Spleen (tissue), 11 donors: ENCODE results near the gene MACROH2A1. TPM values are rescaled to one million over a fixed set of nuclear protein-coding genes. Genes with fewer than 3 reads are reported as not detected.
A peak's percentile ranks its signal among the peaks of the same experiment; 100 is the strongest.

Experiments
- DNase-seq: peaks from one replicate; pipeline ENCODE4 v3.0.0-alpha.2; 2020
- H3K27ac ChIP-seq, 8 donors: fragments of 200-600 bp; sonication (generic) in 7 of 8; 1 replicate in 4 of 8; 2 replicates in 4 of 8; pipeline versions ENCODE4 v1.5.0 to v1.8.0; 2016 to 2021; ENCODE audit warnings: inconsistent platforms in 4 of 8, mild to moderate bottlenecking in 4 of 8, moderate library complexity in 1 of 8
- H3K27me3 ChIP-seq, 7 donors: fragments of 200-600 bp; sonication (generic) in 6 of 7; replicated peaks in 1 of 7; 1 replicate in 4 of 7; 2 replicates in 3 of 7; pipeline versions ENCODE4 v1.5.0 to v1.8.0; 2016 to 2021; ENCODE audit warnings: inconsistent platforms in 3 of 7, mild to moderate bottlenecking in 1 of 7
- H3K36me3 ChIP-seq, 6 donors: fragments of 200-600 bp; sonication (generic) in 5 of 6; 1 replicate in 4 of 6; 2 replicates in 2 of 6; pipeline versions ENCODE4 v1.5.0 to v1.8.0; 2016 to 2021; ENCODE audit warnings: inconsistent platforms in 2 of 6
- H3K4me1 ChIP-seq, 6 donors: fragments of 200-600 bp; sonication (generic) in 5 of 6; 1 replicate in 3 of 6; 2 replicates in 3 of 6; pipeline versions ENCODE4 v1.5.0 to v1.8.0; 2016 to 2021; ENCODE audit warnings: inconsistent platforms in 3 of 6
- H3K4me3 ChIP-seq, 8 donors: fragments of 200-600 bp; sonication (generic) in 7 of 8; 1 replicate in 4 of 8; 2 replicates in 4 of 8; pipeline versions ENCODE4 v1.5.0 to v1.8.0; 2016 to 2021; ENCODE audit warnings: inconsistent platforms in 4 of 8, mild to moderate bottlenecking in 4 of 8, moderate library complexity in 2 of 8
- H3K9me3 ChIP-seq, 8 donors: fragments of 200-600 bp; sonication (generic) in 7 of 8; 1 replicate in 4 of 8; 2 replicates in 4 of 8; pipeline versions ENCODE4 v1.5.0 to v1.8.0; 2016 to 2021; ENCODE audit warnings: inconsistent platforms in 4 of 8
- CTCF ChIP-seq, 11 experiments: fragments of 200-600 bp in 7 of 11; fragments of 450-650 bp in 4 of 11; sonication (generic) in 4 of 11; IDR thresholded peaks in 8 of 11; conservative IDR thresholded peaks in 3 of 11; 1 replicate in 7 of 11; 2 replicates in 4 of 11; pipeline versions ENCODE4 v1.4.0 to v1.8.0; 2016 to 2021; ENCODE audit warnings: antibody characterized with exemption in 11 of 11, inconsistent platforms in 4 of 11, mild to moderate bottlenecking in 1 of 11
- POLR2A ChIP-seq, 3 donors: fragments of 450-650 bp; IDR thresholded peaks; one replicate each; pipeline ENCODE4 v1.5.1; 2017; ENCODE audit warnings: antibody characterized with exemption in 3 of 3, mild to moderate bottlenecking in 1 of 3
- POLR2AphosphoS5 ChIP-seq, 3 donors: sonication (generic); formaldehyde crosslinking; IDR thresholded peaks; one replicate each; pipeline ENCODE4 v1.5.1; 2017; ENCODE audit warnings: antibody characterized with exemption in 3 of 3
- WGBS, 5 donors: extraction: QIAGEN DNeasy Blood & Tissue Kit in 3 of 5; methylation state at CpG; one replicate each; pipeline versions ENCODE4 v1.1.5 to v1.1.7; 2013 to 2018; 5-methylcytosine and 5-hydroxymethylcytosine counted together
- intact Hi-C: fragments of 100-400 bp; cut with DNase I; formaldehyde crosslinking; loops from one replicate; pipeline ENCODE4 v1.15.0; 2023; ENCODE audit warnings: low total_unique reads
- polyA plus RNA-seq, 3 donors: library from polyadenylated mRNA; stranded (reverse); fragments of 200-250 nt; gene quantifications; one replicate each; pipeline ENCODE4 v1.2.1, GENCODE V29; 2013
- total RNA-seq, 7 donors: library from RNA; depleted of rRNA in 3 of 7; stranded (reverse); fragments of >200 nt in 3 of 7; fragmentation: NEBNext Ultra II Directional in 4 of 7; extraction: Animal tissue kit (Norgen Biotek cat#: 25700) in 4 of 7; gene quantifications; one replicate each; pipeline versions ENCODE4 v1.1.0 to v1.2.1, GENCODE V29; 2016 to 2021
- donor health status: healthy with polysubstance abuse.
- donor health status: DM: no; HTN: no; CAD: no; lungs with moderate emphysema.
- donor health status: DM: no; HTN: no; CAD: no.
- donor health status: Bipolar disorder and iron deficiency.
- donor health status: healthy.
- donor health status: DM: no; HTN: no; CAD: no.
- donor health status: DM: yes; HTN: yes; CAD: no.

The MACROH2A1 gene
- total and polyA plus RNA-seq, 10 donors = 88.1 to 288 (median 175) TPM

GRCh38 chr5:135326296-135327254 is 72.5 kb downstream of the MACROH2A1 start:
- Histone ChIP-seq H3K27me3 (no peaks in the 10 kb centered on the region), H3K9me3 (no peaks in the 10 kb centered on the region), H3K27ac (no peak overlapping the region), H3K4me1 (no peaks in the 10 kb centered on the region), H3K4me3 (no peak overlapping the region), H3K36me3 (peaks cover 0 to 24% (median 9%) of the 10 kb centered on the region in 6 donors)
- peak in 1 of 3 donors; percentile 38 for TF ChIP-seq POLR2AphosphoS5 (IDR thresholded peaks at IDR 0.05)
- no peak for TF ChIP-seq CTCF (IDR thresholded peaks at IDR 0.05 in 8 of 11, conservative IDR thresholded peaks at IDR 0.05 in 3 of 11)
- WGBS, 5 donors = 82 to 90% (median 88%) methylated on average over 12 to 48 of the region's 48 CpGs
- DNase-seq = no peak
- intact Hi-C loops = no loop called here

GRCh38 chr5:135324897-135325650 is 74.0 kb downstream of the MACROH2A1 start:
- WGBS, 5 donors = 86 to 90% (median 87%) methylated on average over 17 of the region's 17 CpGs

GRCh38 chr5:135324160-135324559 is 74.9 kb downstream of the MACROH2A1 start:
- 92 to 100% (median 92%) methylated on average over 7 to 8 of the region's 8 CpGs for WGBS, 5 donors
- no peak for TF ChIP-seq POLR2A (IDR thresholded peaks at IDR 0.05)
- no peak for TF ChIP-seq CTCF (IDR thresholded peaks at IDR 0.05 in 8 of 11, conservative IDR thresholded peaks at IDR 0.05 in 3 of 11)
- no peak for TF ChIP-seq POLR2AphosphoS5 (IDR thresholded peaks at IDR 0.05)
- H3K9me3 ChIP-seq = no peaks in the 10 kb centered on the region
- H3K4me1 ChIP-seq = no peaks in the 10 kb centered on the region
- H3K27ac ChIP-seq = no peak overlapping the region
- intact Hi-C loops = no loop called here
- DNase-seq = peak; percentile 59
- H3K36me3 ChIP-seq = no peaks in the 10 kb centered on the region
- H3K27me3 ChIP-seq = no peaks in the 10 kb centered on the region
- H3K4me3 ChIP-seq = no peak overlapping the region

More at GRCh38 chr5:135324897-135325650, 74.0 kb downstream of the MACROH2A1 start:
- intact Hi-C loops = no loop called here
- no peak overlapping the region for H3K4me3 ChIP-seq
- H3K27ac ChIP-seq = no peak overlapping the region
- peaks cover 0 to 9% (median 0%) of the 10 kb centered on the region in 6 donors for H3K36me3 ChIP-seq
- no peaks in the 10 kb centered on the region for H3K27me3 ChIP-seq
- no peak for DNase-seq
- no peaks in the 10 kb centered on the region for H3K9me3 ChIP-seq
- no peaks in the 10 kb centered on the region for H3K4me1 ChIP-seq
- TF ChIP-seq POLR2AphosphoS5 (IDR thresholded peaks at IDR 0.05) (no peak), CTCF (IDR thresholded peaks at IDR 0.05 in 8 of 11, conservative IDR thresholded peaks at IDR 0.05 in 3 of 11) (no peak), POLR2A (IDR thresholded peaks at IDR 0.05) (no peak)

GRCh38 chr5:135323701-135324132 is 75.3 kb downstream of the MACROH2A1 start:
- H3K27me3 ChIP-seq = no peaks in the 10 kb centered on the region
- TF ChIP-seq CTCF (IDR thresholded peaks at IDR 0.05 in 8 of 11, conservative IDR thresholded peaks at IDR 0.05 in 3 of 11) (no peak), POLR2A (IDR thresholded peaks at IDR 0.05) (no peak), POLR2AphosphoS5 (IDR thresholded peaks at IDR 0.05) (no peak)
- no peak overlapping the region for H3K27ac ChIP-seq
- 90 to 97% (median 93%) methylated on average over 8 of the region's 8 CpGs for WGBS, 5 donors
- intact Hi-C loops = no loop called here
- H3K9me3 ChIP-seq = no peaks in the 10 kb centered on the region
- H3K4me3 ChIP-seq = no peak overlapping the region
- no peaks in the 10 kb centered on the region for H3K4me1 ChIP-seq
- H3K36me3 ChIP-seq = no peaks in the 10 kb centered on the region
- DNase-seq = no peak
